Measurements from ENCODE around the gene ANKRD28.

ANKRD28 gene

GRCh38 chr3:15795651-15796308 lies 2.0 kb downstream of the ANKRD28 start:
- Histone ChIP-seq H3K4me1 (ENCODE audit: insufficient read depth, low read length, poor library complexity, severe bottlenecking) (peaks cover 79% of the 10 kb centered on the region), H3K36me3 (ENCODE audit: insufficient read depth, low read length) (peaks cover 14% of the 10 kb centered on the region), H3K27me3 (ENCODE audit: insufficient read depth, low read length, poor library complexity, severe bottlenecking) (no peaks in the 10 kb centered on the region), H3K9me3 (ENCODE audit: insufficient read depth, low read depth, low read length) (no peaks in the 10 kb centered on the region), H3K79me2 (ENCODE audit: insufficient read depth, low read length) (peaks cover 95% of the 10 kb centered on the region), H3K4me3 (ENCODE audit: low read length, poor library complexity, severe bottlenecking) (peak overlapping the region; percentile 75), H3F3A (ENCODE audit: low read depth) (peaks cover 8% of the 10 kb centered on the region; the same call in 1 of the 2 replicates), H3K9me2 (replicated peaks; ENCODE audit: low read depth, low read length) (no peaks in the 10 kb centered on the region), H4K20me1 (ENCODE audit: insufficient read depth, low read length, poor library complexity, severe bottlenecking) (peaks cover 62% of the 10 kb centered on the region), H2AFZ (ENCODE audit: low read length) (no peak overlapping the region), H3K4me2 (ENCODE audit: low read depth, low read length, poor library complexity, severe bottlenecking) (peak overlapping the region; percentile 77), H3K9ac (ENCODE audit: low read depth, low read length, poor library complexity, severe bottlenecking) (peak overlapping the region; percentile 85)
- TF ChIP-seq CTCF (conservative IDR thresholded peaks at IDR 0.05; ENCODE audit: low read length), result no peak
- TF ChIP-seq EZH2phosphoT487 (IDR thresholded peaks at IDR 0.05; ENCODE audit: borderline replicate concordance), result no peak

- no peak overlapping the region for H2AFZ ChIP-seq (ENCODE audit: low read length)
- H3K9me2 ChIP-seq (replicated peaks; ENCODE audit: low read depth, low read length), result no peaks in the 10 kb centered on the region
- peaks cover 69% of the 10 kb centered on the region for H4K20me1 ChIP-seq (ENCODE audit: insufficient read depth, low read length, poor library complexity, severe bottlenecking)
- TF ChIP-seq CTCF (conservative IDR thresholded peaks at IDR 0.05; ENCODE audit: low read length) (0 out of 2 replicates have a peak, but pooled peaks have one; percentile 29), EZH2phosphoT487 (IDR thresholded peaks at IDR 0.05; ENCODE audit: borderline replicate concordance) (no peak)
- peak overlapping the region; percentile 85 for H3K9ac ChIP-seq (ENCODE audit: low read depth, low read length, poor library complexity, severe bottlenecking)
- H3K36me3 ChIP-seq (ENCODE audit: insufficient read depth, low read length), result peaks cover 21% of the 10 kb centered on the region
- no peaks in the 10 kb centered on the region for H3K27me3 ChIP-seq (ENCODE audit: insufficient read depth, low read length, poor library complexity, severe bottlenecking)
- peaks cover 72% of the 10 kb centered on the region for H3K4me1 ChIP-seq (ENCODE audit: insufficient read depth, low read length, poor library complexity, severe bottlenecking)
- peaks cover 95% of the 10 kb centered on the region for H3K79me2 ChIP-seq (ENCODE audit: insufficient read depth, low read length)
- H3K4me3 ChIP-seq (ENCODE audit: low read length, poor library complexity, severe bottlenecking), result peak overlapping the region; percentile 75
- peaks cover 8% of the 10 kb centered on the region; the same call in 1 of the 2 replicates for H3F3A ChIP-seq (ENCODE audit: low read depth)
- no peaks in the 10 kb centered on the region for H3K9me3 ChIP-seq (ENCODE audit: insufficient read depth, low read depth, low read length)
- H3K4me2 ChIP-seq (ENCODE audit: low read depth, low read length, poor library complexity, severe bottlenecking), result peak overlapping the region; percentile 77
Observed at GRCh38 chr3:15794842-15795650, 2.7 kb downstream of the ANKRD28 start.

- Histone ChIP-seq H3K27me3 (ENCODE audit: insufficient read depth, low read length, poor library complexity, severe bottlenecking) (no peaks in the 10 kb centered on the region), H3K9me3 (ENCODE audit: insufficient read depth, low read depth, low read length) (no peaks in the 10 kb centered on the region), H3K4me3 (ENCODE audit: low read length, poor library complexity, severe bottlenecking) (peak overlapping the region; percentile 75), H3F3A (ENCODE audit: low read depth) (peaks cover 8% of the 10 kb centered on the region; the same call in 1 of the 2 replicates), H2AFZ (ENCODE audit: low read length) (no peak overlapping the region), H3K79me2 (ENCODE audit: insufficient read depth, low read length) (peaks cover 95% of the 10 kb centered on the region), H4K20me1 (ENCODE audit: insufficient read depth, low read length, poor library complexity, severe bottlenecking) (peaks cover 76% of the 10 kb centered on the region), H3K4me2 (ENCODE audit: low read depth, low read length, poor library complexity, severe bottlenecking) (peak overlapping the region; percentile 77), H3K36me3 (ENCODE audit: insufficient read depth, low read length) (peaks cover 21% of the 10 kb centered on the region), H3K9ac (ENCODE audit: low read depth, low read length, poor library complexity, severe bottlenecking) (peak overlapping the region; percentile 85), H3K9me2 (replicated peaks; ENCODE audit: low read depth, low read length) (no peaks in the 10 kb centered on the region), H3K4me1 (ENCODE audit: insufficient read depth, low read length, poor library complexity, severe bottlenecking) (peaks cover 70% of the 10 kb centered on the region)
- TF ChIP-seq CTCF (conservative IDR thresholded peaks at IDR 0.05; ENCODE audit: low read length), result no peak
- TF ChIP-seq EZH2phosphoT487 (IDR thresholded peaks at IDR 0.05; ENCODE audit: borderline replicate concordance), result no peak
Observed at GRCh38 chr3:15794303-15794771, 3.4 kb downstream of the ANKRD28 start.
